PC-9 (cell line): Measurements from ENCODE around the gene NBEA.

Experiments used
- CTCF ChIP-seq: fragments of 200-600 bp; sonication (generic); conservative IDR thresholded peaks from 2 replicates; pipeline ENCODE4 v1.6.1; 2017; ENCODE audit warnings: mixed run types, antibody characterized with exemption, mild to moderate bottlenecking, moderate library complexity
- EZH2 ChIP-seq: fragments of 200-600 bp; sonication (generic); IDR thresholded peaks from 2 replicates; pipeline ENCODE4 v1.8.0; 2017; ENCODE audit warnings: antibody characterized with exemption, low read depth

GRCh38 chr13:35055705-35056104, 113.6 kb downstream of the NBEA start:
- no peak for TF ChIP-seq CTCF
- no peak for TF ChIP-seq EZH2
